ENCODE results near the gene ARHGAP42. TPM values are rescaled to one million over a fixed set of nuclear protein-coding genes. Genes with fewer than 3 reads are reported as not detected.

The ARHGAP42 gene
- polyA plus RNA-seq, 3 donors, result 0.13 TPM; not detected in 2

DNA sequence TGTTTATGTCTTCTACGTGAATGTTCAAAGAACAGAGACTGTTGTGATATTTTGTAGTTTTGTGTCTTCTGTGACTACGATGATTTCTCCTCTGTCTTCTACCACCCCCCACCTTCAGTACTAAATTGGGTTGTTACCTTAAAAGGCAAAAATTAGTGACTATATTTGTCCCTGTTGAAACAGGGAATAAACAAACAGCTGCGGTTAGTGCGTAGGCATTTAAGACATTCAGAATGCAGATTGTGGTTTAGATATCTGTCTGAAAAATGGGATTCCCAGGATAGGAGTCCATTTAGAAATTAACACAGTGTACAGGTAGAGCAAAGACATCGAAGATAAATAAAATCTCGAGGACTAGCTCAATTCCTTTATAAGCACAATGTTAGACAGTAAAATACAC lies 15.6 kb upstream of the ARHGAP42 start:
- no peak overlapping the region for H3K27ac ChIP-seq (ENCODE audit: low read depth in 1 of 2, low read length in 2 of 2)
- no peak for DNase-seq
- no peaks in the 10 kb centered on the region for H3K79me2 ChIP-seq (ENCODE audit: insufficient read depth, low read length)
- no peak overlapping the region for H3K9ac ChIP-seq (ENCODE audit: insufficient read depth, low read length, poor library complexity, severe bottlenecking)
- 100% methylated on average over 1 of the region's 6 CpGs for WGBS (ENCODE audit: insufficient coverage)
- no peak overlapping the region for H3K4me3 ChIP-seq (replicated peaks in 1 of 3; ENCODE audit: low read depth in 2 of 3, low read length in 3 of 3)
- no peaks in the 10 kb centered on the region for H3K4me1 ChIP-seq (ENCODE audit: control insufficient read depth in 1 of 2, insufficient read depth in 2 of 2, low read length in 2 of 2)
- no peaks in the 10 kb centered on the region for H3K27me3 ChIP-seq (ENCODE audit: control insufficient read depth in 2 of 2, insufficient read depth in 2 of 2, low read length in 2 of 2)
- no peak overlapping the region for H3K27ac Mint-ChIP-seq
- H3K4me2 ChIP-seq (replicated peaks; ENCODE audit: extremely low read depth, low read length, poor library complexity, severe bottlenecking), result no peak overlapping the region
- intact Hi-C loops (cut with micrococcal nuclease), result no loop called here
- no peak overlapping the region for H2AFZ ChIP-seq (ENCODE audit: insufficient read depth, low read depth, low read length, poor library complexity, severe bottlenecking)
- H4K20me1 ChIP-seq (ENCODE audit: insufficient read depth, low read length), result no peaks in the 10 kb centered on the region
- peaks cover 0 to 7% (median 0%) of the 10 kb centered on the region in 7 donors for H3K9me3 Mint-ChIP-seq
- TF ChIP-seq, protein P1, sequence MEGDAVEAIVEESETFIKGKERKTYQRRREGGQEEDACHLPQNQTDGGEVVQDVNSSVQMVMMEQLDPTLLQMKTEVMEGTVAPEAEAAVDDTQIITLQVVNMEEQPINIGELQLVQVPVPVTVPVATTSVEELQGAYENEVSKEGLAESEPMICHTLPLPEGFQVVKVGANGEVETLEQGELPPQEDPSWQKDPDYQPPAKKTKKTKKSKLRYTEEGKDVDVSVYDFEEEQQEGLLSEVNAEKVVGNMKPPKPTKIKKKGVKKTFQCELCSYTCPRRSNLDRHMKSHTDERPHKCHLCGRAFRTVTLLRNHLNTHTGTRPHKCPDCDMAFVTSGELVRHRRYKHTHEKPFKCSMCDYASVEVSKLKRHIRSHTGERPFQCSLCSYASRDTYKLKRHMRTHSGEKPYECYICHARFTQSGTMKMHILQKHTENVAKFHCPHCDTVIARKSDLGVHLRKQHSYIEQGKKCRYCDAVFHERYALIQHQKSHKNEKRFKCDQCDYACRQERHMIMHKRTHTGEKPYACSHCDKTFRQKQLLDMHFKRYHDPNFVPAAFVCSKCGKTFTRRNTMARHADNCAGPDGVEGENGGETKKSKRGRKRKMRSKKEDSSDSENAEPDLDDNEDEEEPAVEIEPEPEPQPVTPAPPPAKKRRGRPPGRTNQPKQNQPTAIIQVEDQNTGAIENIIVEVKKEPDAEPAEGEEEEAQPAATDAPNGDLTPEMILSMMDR (IDR thresholded peaks at IDR 0.05), result no peak
- H3K9me3 ChIP-seq (replicated peaks in 1 of 2; ENCODE audit: control insufficient read depth in 1 of 2, insufficient read depth in 1 of 2, low read length in 2 of 2), result no peaks in the 10 kb centered on the region
- H3K36me3 ChIP-seq (replicated peaks in 1 of 2; ENCODE audit: control insufficient read depth in 1 of 2, insufficient read depth in 2 of 2, low read length in 2 of 2), result no peaks in the 10 kb centered on the region
- no peaks in the 10 kb centered on the region for H3K27me3 Mint-ChIP-seq (ENCODE audit: low read depth in 3 of 3)
- no peaks in the 10 kb centered on the region for H3K4me1 Mint-ChIP-seq
- H3K4me3 Mint-ChIP-seq, result no peak overlapping the region
- no peaks in the 10 kb centered on the region for H3K36me3 Mint-ChIP-seq

GRCh38 chr11:100672498-100673033 lies 14.5 kb upstream of the ARHGAP42 start:
- H3K4me2 ChIP-seq (replicated peaks; ENCODE audit: extremely low read depth, low read length, poor library complexity, severe bottlenecking), result no peak overlapping the region
- peaks cover 0 to 3% (median 0%) of the 10 kb centered on the region in 7 donors for H3K9me3 Mint-ChIP-seq
- H3K27ac Mint-ChIP-seq, result no peak overlapping the region
- H3K9me3 ChIP-seq (replicated peaks in 1 of 2; ENCODE audit: control insufficient read depth in 1 of 2, insufficient read depth in 1 of 2, low read length in 2 of 2), result no peaks in the 10 kb centered on the region
- H3K4me1 Mint-ChIP-seq, result no peaks in the 10 kb centered on the region
- H4K20me1 ChIP-seq (ENCODE audit: insufficient read depth, low read length), result no peaks in the 10 kb centered on the region
- H2AFZ ChIP-seq (ENCODE audit: insufficient read depth, low read depth, low read length, poor library complexity, severe bottlenecking), result no peak overlapping the region
- TF ChIP-seq, protein P1 (IDR thresholded peaks at IDR 0.05), result no peak
- H3K27me3 Mint-ChIP-seq (ENCODE audit: low read depth in 3 of 3), result no peaks in the 10 kb centered on the region
- no peak overlapping the region for H3K27ac ChIP-seq (ENCODE audit: low read depth in 1 of 2, low read length in 2 of 2)
- WGBS (ENCODE audit: insufficient coverage), result no CpG with 5 or more reads among the region's 3 CpGs
- H3K9ac ChIP-seq (ENCODE audit: insufficient read depth, low read length, poor library complexity, severe bottlenecking), result no peak overlapping the region
- no peak overlapping the region for H3K4me3 Mint-ChIP-seq
- H3K4me1 ChIP-seq (ENCODE audit: control insufficient read depth in 1 of 2, insufficient read depth in 2 of 2, low read length in 2 of 2), result no peaks in the 10 kb centered on the region
- no peak overlapping the region for H3K4me3 ChIP-seq (replicated peaks in 1 of 3; ENCODE audit: low read depth in 2 of 3, low read length in 3 of 3)
- H3K79me2 ChIP-seq (ENCODE audit: insufficient read depth, low read length), result no peaks in the 10 kb centered on the region
- H3K36me3 ChIP-seq (replicated peaks in 1 of 2; ENCODE audit: control insufficient read depth in 1 of 2, insufficient read depth in 2 of 2, low read length in 2 of 2), result no peaks in the 10 kb centered on the region
- no peaks in the 10 kb centered on the region for H3K36me3 Mint-ChIP-seq
- no peak for DNase-seq
- H3K27me3 ChIP-seq (ENCODE audit: control insufficient read depth in 2 of 2, insufficient read depth in 2 of 2, low read length in 2 of 2), result no peaks in the 10 kb centered on the region
- intact Hi-C loops (cut with micrococcal nuclease), result no loop called here

All from CD14-positive monocyte (primary cell).